ENCODE data around the gene FECH.

DNA sequence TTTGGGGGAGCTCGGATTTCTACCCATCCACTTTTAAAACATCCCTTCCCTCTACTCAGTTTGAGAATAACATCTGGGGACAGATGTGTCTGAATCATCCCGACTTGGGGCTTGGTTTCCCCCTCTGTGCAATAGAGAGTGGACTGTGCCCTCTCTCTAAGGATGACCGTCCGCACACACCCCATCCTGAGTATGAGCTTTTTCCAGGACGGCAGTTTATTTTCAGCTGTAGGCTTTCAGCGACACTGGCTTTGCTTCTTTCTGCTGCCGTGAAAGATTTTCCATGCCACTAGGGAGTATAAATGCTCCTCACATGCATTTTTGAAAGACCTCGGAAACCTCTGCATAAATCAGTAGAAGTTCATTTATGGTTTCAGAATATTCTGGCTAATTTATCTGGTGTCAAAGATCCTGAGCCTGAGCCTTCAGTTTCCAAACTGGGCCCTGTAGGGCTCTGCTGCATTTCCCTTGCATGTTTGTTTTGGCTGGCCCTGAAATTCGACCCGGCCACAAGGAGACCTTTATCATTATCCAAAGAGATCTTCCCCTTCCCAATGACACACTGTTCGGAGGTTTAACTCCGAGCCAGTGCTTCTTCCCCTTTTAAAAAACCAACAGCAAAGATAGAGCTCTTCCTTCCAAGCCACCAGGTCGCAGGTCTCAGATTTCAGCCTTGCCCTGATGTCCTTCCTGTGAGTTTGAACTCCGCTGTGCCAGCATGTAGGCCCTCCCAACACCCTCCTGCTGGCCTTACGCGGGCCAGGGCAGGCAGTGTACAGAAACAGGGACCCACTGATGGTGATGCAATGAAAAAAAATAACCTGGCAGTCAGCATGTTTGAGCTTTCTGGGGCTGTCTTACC lies 53.3 kb downstream of the FECH start:
- no peak for TF ChIP-seq POLR2A (IDR thresholded peaks at IDR 0.05)
- TF ChIP-seq, protein P1, sequence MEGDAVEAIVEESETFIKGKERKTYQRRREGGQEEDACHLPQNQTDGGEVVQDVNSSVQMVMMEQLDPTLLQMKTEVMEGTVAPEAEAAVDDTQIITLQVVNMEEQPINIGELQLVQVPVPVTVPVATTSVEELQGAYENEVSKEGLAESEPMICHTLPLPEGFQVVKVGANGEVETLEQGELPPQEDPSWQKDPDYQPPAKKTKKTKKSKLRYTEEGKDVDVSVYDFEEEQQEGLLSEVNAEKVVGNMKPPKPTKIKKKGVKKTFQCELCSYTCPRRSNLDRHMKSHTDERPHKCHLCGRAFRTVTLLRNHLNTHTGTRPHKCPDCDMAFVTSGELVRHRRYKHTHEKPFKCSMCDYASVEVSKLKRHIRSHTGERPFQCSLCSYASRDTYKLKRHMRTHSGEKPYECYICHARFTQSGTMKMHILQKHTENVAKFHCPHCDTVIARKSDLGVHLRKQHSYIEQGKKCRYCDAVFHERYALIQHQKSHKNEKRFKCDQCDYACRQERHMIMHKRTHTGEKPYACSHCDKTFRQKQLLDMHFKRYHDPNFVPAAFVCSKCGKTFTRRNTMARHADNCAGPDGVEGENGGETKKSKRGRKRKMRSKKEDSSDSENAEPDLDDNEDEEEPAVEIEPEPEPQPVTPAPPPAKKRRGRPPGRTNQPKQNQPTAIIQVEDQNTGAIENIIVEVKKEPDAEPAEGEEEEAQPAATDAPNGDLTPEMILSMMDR (IDR thresholded peaks at IDR 0.05): no peak
